SJCRH30 (cell line): ENCODE measurements around the gene SURF6. TPM values are rescaled to one million over a fixed set of nuclear protein-coding genes. Genes with fewer than 3 reads are reported as not detected.

Experiments
- DNase-seq, 2 experiments: peaks; one replicate each; pipeline ENCODE4 v3.0.0-alpha.2; 2015 to 2020
- H3K27ac ChIP-seq: fragments of 250-450 bp; sonication (Bioruptor Pico); 2 replicates; pipeline ENCODE4 v1.5.1; 2020; ENCODE audit warnings: mild to moderate bottlenecking, moderate library complexity
- H3K27me3 ChIP-seq: fragments of 250-450 bp; sonication (Bioruptor Pico); 2 replicates; pipeline ENCODE4 v1.5.1; 2020; ENCODE audit warnings: mild to moderate bottlenecking, moderate library complexity
- H3K36me3 ChIP-seq: fragments of 250-450 bp; sonication (Bioruptor Pico); 2 replicates; pipeline ENCODE4 v1.5.1; 2020; ENCODE audit warnings: mild to moderate bottlenecking, moderate library complexity
- H3K4me1 ChIP-seq: fragments of 250-450 bp; sonication (Bioruptor Pico); 2 replicates; pipeline ENCODE4 v1.5.1; 2020; ENCODE audit warnings: mild to moderate bottlenecking, moderate library complexity
- H3K4me3 ChIP-seq: fragments of 250-450 bp; sonication (Bioruptor Pico); 2 replicates; pipeline ENCODE4 v1.5.1; 2020; ENCODE audit warnings: mild to moderate bottlenecking, moderate library complexity
- H3K9me3 ChIP-seq: fragments of 250-450 bp; sonication (Bioruptor Pico); replicated peaks from 2 replicates; pipeline ENCODE4 v1.5.1; 2020; ENCODE audit warnings: mild to moderate bottlenecking, moderate library complexity
- total RNA-seq: library from RNA; depleted of rRNA; stranded (reverse); fragments of >200 nt; shearing (Covaris generic); gene quantifications from 2 replicates; pipeline ENCODE4 v1.2.3, GENCODE V29; 2014

SURF6 gene
- total RNA-seq, 1 experiment from 2014 or later, result 29.2 TPM

DNA sequence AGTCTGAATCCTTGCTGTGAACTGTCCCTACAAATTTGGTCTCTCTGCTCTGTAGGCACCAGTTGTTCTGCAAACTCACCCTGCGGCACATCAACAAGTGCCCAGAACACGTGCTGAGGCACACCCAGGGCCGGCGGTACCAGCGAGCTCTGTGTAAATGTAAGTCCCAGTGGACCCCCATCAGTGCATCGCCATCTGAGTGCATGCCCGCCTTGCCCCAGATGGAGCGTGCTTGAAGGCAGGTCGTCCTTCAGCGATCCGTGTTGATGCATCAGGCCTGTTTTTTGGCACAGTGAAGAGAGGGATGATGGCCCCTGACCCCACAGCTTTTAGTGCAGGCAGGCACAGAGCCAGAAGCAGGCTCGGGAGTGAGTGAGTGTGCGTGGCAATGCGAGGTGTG is 21.7 kb upstream of the SURF6 start:
- no peak for DNase-seq
- H3K36me3 ChIP-seq, result peaks cover 25% of the 10 kb centered on the region
- H3K27me3 ChIP-seq, result no peaks in the 10 kb centered on the region
- no peak overlapping the region for H3K27ac ChIP-seq
- no peak overlapping the region for H3K4me3 ChIP-seq
- H3K9me3 ChIP-seq, result no peaks in the 10 kb centered on the region
- H3K4me1 ChIP-seq, result peaks cover 28% of the 10 kb centered on the region

DNA sequence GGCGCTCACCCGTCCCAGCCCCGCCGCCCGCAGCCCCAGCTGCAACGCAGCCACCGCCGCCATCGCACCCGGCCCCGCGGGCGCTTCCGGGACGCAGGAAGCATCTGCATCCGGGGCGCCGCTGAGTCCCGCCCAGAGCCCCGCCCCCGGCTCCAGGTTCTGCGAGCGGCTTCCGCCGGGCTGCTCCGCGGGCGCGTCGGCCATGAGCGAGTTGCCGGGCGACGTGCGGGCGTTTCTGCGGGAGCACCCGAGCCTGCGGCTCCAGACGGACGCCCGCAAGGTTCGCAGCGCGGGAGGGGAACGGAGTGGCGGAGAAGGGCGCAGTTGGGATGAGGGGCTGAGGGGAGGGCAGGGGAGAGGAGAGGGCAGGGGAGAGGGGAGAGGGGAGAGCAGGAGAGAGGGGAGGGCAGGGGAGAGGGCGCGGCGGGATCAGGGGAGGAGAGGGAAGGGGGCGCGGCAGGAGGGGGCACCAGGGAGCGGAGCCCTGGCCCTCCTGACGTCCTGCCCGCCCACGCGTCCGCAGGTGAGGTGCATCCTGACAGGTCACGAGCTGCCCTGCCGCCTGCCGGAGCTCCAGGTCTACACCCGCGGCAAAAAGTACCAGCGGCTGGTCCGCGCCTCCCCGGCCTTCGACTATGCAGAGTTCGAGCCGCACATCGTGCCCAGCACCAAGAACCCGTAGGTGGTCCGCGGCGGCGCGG is 20.6 kb upstream of the SURF6 start, which contains the start of the genes SURF1 and SURF2:
SURF1 (minus strand) TSS at position 97 of the 701 bp plus-strand sequence; CDS start at position 63, 34 bp downstream.
SURF2 (plus strand) TSS at position 160 of the 701 bp plus-strand sequence; CDS start at position 203, 43 bp downstream.
- peak within 1 kb of the TSS; percentile 73 for H3K4me3 ChIP-seq
- H3K36me3 ChIP-seq, result peaks cover 26% of the 10 kb centered on the region
- H3K4me1 ChIP-seq, result peaks cover 23% of the 10 kb centered on the region
- DNase-seq, result peak; percentile 87 to 88
- H3K27me3 ChIP-seq, result no peaks in the 10 kb centered on the region
- peak within 1 kb of the TSS; percentile 31; the same call in 1 of the 2 replicates for H3K27ac ChIP-seq
- H3K9me3 ChIP-seq, result no peaks in the 10 kb centered on the region

DNA sequence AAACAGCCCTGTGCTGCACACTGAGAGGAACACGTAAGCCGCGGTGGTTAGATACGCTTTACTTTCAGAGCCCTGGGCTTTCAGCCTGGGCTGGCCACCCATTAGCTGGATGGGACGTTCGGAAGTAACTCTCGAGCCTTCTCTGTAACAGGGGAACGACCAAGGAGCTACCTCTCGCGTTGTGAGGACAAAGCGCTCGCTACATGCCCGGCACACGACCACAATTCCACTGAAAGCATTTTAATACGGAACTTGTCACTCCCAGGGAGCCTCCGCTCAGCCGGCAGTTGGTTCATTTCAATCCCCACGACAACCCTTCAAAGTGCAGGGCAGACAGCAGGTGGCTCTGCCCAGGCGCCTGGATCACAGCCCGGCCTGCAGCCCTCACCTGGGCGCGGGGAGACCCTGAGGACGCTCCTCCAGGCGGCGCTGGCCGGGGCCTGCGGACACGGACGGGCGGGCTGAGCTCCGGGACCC is 19.9 kb upstream of the SURF6 start:
- DNase-seq, result peak in 1 of 2 experiments; percentile 45
- Histone ChIP-seq H3K36me3 (peaks cover 31% of the 10 kb centered on the region), H3K27me3 (no peaks in the 10 kb centered on the region), H3K9me3 (no peaks in the 10 kb centered on the region), H3K27ac (peak overlapping the region; percentile 31; the same call in 1 of the 2 replicates), H3K4me3 (peak overlapping the region; percentile 73), H3K4me1 (peaks cover 16% of the 10 kb centered on the region)

DNA sequence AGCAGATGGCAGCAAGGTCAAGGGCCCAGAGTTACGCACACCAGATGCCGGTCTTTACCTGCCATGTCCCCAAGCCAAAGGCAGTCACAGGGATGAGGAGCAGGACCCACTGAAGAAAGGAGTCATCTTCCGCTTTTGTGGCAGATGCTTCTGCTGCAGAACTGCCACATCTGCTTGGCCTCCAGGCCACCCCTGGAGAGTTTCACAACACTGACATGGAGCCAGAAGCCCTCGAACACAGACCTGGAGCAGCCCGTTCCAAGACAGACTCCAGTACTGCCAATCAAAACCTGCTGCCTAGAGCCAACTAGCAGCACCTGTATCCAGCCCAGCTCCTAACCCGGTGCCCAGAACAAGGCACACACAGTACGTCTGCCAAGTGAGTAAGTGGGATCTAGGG is 18.8 kb upstream of the SURF6 start:
- H3K4me3 ChIP-seq, result no peak overlapping the region
- H3K36me3 ChIP-seq, result peaks cover 35% of the 10 kb centered on the region
- H3K4me1 ChIP-seq, result peaks cover 6% of the 10 kb centered on the region
- no peak overlapping the region for H3K27ac ChIP-seq
- DNase-seq, result no peak
- no peaks in the 10 kb centered on the region for H3K27me3 ChIP-seq
- no peaks in the 10 kb centered on the region for H3K9me3 ChIP-seq

DNA sequence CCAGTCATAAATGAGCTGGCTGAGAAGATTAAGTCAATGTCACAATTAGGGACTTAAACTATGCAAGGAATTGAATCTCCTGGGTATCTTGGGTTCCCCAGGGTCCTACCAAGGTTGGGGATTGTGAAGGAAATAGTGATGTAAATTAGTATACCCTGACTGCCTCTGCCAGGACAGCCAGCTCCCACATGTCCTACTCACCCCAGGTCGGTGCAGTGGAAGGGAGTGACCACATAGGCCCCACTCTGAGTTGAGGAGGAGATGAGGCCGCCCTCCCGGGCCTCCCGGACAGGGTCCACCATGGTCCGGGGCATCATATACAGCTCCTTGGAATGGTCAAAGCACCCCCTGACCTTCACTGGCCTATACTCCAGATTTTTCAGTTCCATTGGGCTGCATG is 17.6 kb upstream of the SURF6 start:
- H3K27ac ChIP-seq, result no peak overlapping the region
- H3K4me3 ChIP-seq, result no peak overlapping the region
- no peaks in the 10 kb centered on the region for H3K27me3 ChIP-seq
- no peaks in the 10 kb centered on the region for H3K9me3 ChIP-seq
- H3K36me3 ChIP-seq, result peaks cover 46% of the 10 kb centered on the region
- no peak for DNase-seq
- peaks cover 6% of the 10 kb centered on the region; the same call in 1 of the 2 replicates for H3K4me1 ChIP-seq

DNA sequence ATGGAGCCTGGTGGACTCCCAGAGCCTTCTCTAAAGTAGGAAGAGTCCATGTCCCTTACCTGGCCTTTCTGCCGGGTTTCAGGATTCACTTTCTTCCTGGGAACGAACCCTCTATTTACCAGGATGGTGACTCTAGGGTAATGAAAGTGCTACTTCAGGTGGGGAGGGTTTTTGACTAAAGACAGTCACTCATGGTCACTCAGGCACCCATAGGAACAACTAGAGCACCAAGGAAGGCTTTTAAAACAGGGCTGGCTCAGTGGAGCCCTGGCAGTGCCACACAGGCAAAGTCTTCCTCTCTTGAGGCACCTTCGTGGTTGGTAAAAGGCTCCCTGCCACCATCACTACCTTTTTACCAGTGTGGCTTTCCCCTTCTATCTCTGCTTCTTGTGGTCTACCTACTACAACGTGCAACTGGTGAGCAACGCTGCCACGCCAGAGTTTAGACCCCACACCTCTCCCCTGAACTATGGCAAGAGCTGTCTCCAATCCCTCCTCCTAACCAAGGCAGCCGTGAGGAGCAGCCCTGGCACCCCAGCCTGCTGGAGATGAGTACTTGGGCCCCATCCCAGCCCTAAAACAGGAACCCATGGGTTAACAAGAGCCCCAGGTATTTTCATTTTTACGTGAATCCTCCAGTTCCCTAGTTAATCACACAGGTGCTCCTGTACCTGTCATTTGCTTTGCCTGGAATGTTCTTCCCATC is 16.8 kb upstream of the SURF6 start:
- H3K4me3 ChIP-seq, result no peak overlapping the region
- no peak overlapping the region for H3K27ac ChIP-seq
- no peaks in the 10 kb centered on the region for H3K27me3 ChIP-seq
- H3K4me1 ChIP-seq, result peaks cover 6% of the 10 kb centered on the region; the same call in 1 of the 2 replicates
- H3K9me3 ChIP-seq, result no peaks in the 10 kb centered on the region
- H3K36me3 ChIP-seq, result peaks cover 50% of the 10 kb centered on the region
- DNase-seq, result no peak

DNA sequence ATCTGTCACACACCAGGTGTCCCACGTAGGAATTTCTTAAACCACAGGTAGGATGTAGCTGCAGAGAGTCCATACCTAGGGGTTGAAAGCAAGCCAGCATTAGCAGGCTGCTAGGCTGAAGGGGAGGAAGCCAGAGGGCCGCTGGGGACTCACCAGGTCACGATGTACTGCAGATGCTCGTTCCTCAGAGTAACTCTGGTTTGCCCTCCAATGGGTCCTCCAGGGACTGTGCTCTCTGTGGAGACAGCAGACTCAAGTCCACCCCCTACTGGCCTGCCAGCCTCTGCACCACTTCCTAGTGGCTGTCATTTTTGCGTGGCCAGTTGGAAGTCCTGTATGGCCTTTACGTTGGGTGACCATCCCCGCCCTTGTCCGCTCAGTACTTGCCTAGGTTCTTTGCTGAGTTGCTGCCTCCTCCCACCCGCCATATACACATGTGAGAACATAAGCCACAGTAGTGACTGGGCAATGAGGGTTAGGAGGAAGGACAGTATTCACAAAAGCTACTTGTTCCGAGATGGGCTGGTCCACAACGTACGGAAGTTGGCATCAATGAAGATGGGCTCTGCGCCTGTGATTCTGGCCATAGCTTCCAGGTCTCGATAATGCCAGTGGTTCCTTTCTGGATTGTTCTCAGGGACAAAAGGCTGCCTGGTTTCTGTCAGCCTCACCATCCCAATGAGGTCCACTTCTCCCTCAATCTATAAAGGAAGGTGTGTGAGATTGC is 16.1 kb upstream of the SURF6 start:
- Histone ChIP-seq H3K27ac (no peak overlapping the region), H3K4me1 (peaks cover 6% of the 10 kb centered on the region; the same call in 1 of the 2 replicates), H3K27me3 (no peaks in the 10 kb centered on the region), H3K36me3 (peaks cover 50% of the 10 kb centered on the region), H3K4me3 (no peak overlapping the region), H3K9me3 (no peaks in the 10 kb centered on the region)
- peak; percentile 74 to 77 for DNase-seq

DNA sequence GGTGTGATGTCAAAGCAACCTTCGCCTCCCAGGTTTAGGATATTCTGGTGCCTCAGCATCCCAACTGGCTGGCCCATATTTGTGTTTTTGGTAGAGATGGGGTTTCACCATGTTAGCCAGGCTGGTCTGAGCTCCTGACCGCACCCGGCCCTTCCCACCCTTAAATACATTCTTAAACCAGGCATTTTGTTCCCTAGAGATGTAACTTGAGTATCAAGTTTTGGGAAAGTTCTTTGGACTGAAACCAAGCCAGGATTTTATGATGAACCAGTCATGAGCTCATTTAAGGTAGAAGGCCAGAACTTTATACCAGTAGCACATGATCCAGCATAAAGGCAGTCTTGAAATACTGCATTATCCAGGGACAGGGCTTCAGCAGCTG is 15.5 kb upstream of the SURF6 start:
- peaks cover 7% of the 10 kb centered on the region; the same call in 1 of the 2 replicates for H3K4me1 ChIP-seq
- no peak for DNase-seq
- no peak overlapping the region for H3K27ac ChIP-seq
- H3K27me3 ChIP-seq, result no peaks in the 10 kb centered on the region
- H3K4me3 ChIP-seq, result no peak overlapping the region
- peaks cover 50% of the 10 kb centered on the region for H3K36me3 ChIP-seq
- no peaks in the 10 kb centered on the region for H3K9me3 ChIP-seq

DNA sequence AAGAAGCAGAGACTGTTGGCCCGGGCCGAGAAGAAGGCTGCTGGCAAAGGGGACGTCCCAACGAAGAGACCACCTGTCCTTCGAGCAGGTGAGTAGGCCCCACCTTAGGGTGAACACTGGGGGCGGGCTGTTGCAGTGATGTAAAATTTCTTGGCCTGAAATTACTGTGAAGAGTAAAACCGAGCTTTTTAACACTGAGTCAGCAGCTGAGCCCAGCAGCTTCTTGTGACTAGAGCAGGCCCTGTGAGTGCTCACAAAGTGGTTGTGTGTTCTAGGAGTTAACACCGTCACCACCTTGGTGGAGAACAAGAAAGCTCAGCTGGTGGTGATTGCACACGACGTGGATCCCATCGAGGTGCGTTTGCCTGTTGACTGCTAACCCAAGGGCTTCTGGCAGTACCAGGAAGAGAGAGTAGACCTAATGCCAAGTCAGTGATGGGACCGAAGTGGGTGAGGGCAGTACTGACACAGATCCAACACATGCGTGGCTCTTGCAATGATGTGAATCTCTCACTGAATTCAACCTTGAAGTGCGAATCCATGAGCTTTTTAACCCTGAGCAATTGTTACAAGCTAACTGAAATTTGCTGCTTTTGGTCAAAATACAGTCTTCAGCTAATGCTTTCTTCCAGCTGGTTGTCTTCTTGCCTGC is 14.1 kb upstream of the SURF6 start:
- Histone ChIP-seq H3K9me3 (no peaks in the 10 kb centered on the region), H3K4me3 (no peak overlapping the region), H3K27ac (no peak overlapping the region), H3K27me3 (no peaks in the 10 kb centered on the region), H3K36me3 (peaks cover 59% of the 10 kb centered on the region), H3K4me1 (peaks cover 9% of the 10 kb centered on the region; the same call in 1 of the 2 replicates)
- DNase-seq, result no peak

DNA sequence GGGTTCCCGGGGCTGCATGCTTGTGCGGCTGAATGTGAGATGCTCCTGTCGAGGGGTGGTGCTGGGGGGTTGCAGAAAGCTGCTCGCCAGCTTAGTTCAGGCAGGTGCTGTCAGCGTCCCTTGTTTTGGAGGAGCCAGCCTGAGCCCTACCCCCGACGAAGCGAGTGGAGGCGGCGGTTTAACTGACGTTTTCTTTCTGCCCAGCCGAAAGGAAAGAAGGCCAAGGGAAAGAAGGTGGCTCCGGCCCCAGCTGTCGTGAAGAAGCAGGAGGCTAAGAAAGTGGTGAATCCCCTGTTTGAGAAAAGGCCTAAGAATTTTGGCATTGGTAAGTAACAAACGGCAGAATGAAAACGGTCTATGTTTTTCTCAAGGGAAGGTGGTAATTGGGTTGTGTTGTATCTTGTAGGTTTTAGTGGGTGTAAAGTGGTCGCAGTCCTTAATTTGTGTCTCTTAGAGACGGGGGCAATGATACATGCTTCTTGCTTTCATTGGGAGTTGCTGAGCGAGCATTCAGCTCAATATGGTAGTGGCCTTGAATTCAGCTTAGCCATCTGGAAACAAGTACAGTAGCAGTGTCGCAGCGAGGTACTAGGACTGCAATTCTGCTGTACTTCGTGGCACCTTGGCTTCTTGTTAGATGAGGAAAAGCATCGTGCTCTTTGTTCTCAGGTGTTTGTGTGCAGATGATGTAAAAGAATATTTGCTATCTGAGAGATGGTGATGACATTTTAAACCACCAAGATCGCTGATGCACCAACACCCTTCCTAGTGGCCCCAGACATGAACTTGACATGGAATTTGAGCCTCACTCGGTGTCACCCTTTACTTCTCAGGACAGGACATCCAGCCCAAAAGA is 13.0 kb upstream of the SURF6 start:
- H3K27me3 ChIP-seq, result no peaks in the 10 kb centered on the region
- peaks cover 9% of the 10 kb centered on the region; the same call in 1 of the 2 replicates for H3K4me1 ChIP-seq
- peaks cover 70% of the 10 kb centered on the region for H3K36me3 ChIP-seq
- H3K27ac ChIP-seq, result peak overlapping the region; percentile 97
- H3K9me3 ChIP-seq, result no peaks in the 10 kb centered on the region
- DNase-seq, result no peak
- H3K4me3 ChIP-seq, result peak overlapping the region; percentile 100

DNA sequence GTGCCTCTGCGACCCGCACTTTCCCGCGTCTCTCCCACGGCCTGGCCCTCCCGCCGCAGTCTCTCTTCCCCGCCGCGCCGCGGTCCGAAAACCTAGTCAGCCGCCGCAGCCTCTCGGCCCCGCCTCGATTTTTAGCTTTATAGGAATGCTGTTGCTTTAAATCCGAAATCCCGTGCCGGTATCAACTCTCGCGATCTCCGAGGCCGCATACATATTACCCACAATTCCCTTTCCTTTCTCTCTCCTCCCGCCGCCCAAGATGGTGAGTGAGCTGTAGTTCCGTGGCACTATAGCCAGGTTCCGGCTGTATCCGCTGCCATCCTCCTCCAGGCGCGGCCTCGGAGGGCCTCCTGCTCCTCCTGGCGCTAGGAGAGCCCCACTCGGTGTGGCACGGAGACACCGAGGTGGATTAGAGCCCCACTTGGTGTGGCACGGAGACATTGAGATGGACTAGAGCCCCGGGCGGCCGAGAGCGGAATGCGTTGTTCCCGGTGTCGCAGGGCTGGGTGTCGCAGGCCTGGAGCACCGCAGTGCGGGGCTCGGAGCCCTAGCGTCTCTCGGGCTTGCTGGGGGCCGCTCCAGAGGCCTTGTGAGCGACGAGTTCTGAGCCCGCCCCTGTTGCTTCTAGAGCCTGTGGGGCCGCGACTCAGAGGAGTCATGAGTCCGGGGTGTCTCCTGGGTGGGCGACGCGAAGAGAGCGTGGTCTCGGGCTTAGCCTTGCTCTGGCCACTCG is 12.2 kb upstream of the SURF6 start, which contains the start of the genes MED22 and RPL7A:
MED22 (minus strand) TSS at position 147 of the 733 bp plus-strand sequence. CDS start 1,469 bp downstream, outside the sequence.
RPL7A (plus strand) TSS at position 234 of the 733 bp plus-strand sequence; CDS start at position 260, 26 bp downstream.
- peaks cover 9% of the 10 kb centered on the region; the same call in 1 of the 2 replicates for H3K4me1 ChIP-seq
- DNase-seq, result peak; percentile 97 to 99

DNA sequence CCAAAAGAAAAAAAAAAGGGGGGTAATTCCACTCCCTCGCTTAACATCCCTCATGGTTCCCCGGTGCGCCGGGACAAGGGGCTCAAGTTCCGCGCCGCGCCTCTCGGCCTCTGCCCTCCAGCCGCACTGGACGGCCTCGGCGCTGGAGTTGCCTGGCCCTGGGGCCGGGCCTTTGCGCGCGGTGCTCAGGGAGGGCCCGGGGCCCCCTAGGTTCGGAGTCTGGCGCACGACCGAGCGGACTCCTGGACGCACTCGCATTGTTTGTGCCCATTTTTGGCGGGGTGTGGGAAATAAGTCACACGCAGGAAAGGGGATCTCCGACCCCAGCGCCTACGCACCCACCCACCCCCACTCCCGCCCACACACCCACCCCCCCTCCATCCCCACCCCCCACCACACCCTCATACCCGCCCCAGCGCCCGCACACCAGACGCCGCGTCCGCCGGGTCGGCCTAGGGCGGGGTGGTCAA is 11.6 kb upstream of the SURF6 start:
- peak; percentile 54 to 64 for DNase-seq
- H3K4me1 ChIP-seq, result peaks cover 13% of the 10 kb centered on the region
- H3K9me3 ChIP-seq, result no peaks in the 10 kb centered on the region
- H3K36me3 ChIP-seq, result peaks cover 71% of the 10 kb centered on the region
- H3K27me3 ChIP-seq, result no peaks in the 10 kb centered on the region
- H3K4me3 ChIP-seq, result peak overlapping the region; percentile 100
- H3K27ac ChIP-seq, result peak overlapping the region; percentile 97

More for the DNA sequence above, 12.2 kb upstream of the SURF6 start, which contains the start of the genes MED22 and RPL7A:
- Histone ChIP-seq H3K4me3 (peak within 1 kb of the TSS; percentile 100), H3K27ac (peak within 1 kb of the TSS; percentile 97), H3K36me3 (peaks cover 73% of the 10 kb centered on the region), H3K9me3 (no peaks in the 10 kb centered on the region), H3K27me3 (no peaks in the 10 kb centered on the region)
